ENCODE data around the gene CLTC.

DNA sequence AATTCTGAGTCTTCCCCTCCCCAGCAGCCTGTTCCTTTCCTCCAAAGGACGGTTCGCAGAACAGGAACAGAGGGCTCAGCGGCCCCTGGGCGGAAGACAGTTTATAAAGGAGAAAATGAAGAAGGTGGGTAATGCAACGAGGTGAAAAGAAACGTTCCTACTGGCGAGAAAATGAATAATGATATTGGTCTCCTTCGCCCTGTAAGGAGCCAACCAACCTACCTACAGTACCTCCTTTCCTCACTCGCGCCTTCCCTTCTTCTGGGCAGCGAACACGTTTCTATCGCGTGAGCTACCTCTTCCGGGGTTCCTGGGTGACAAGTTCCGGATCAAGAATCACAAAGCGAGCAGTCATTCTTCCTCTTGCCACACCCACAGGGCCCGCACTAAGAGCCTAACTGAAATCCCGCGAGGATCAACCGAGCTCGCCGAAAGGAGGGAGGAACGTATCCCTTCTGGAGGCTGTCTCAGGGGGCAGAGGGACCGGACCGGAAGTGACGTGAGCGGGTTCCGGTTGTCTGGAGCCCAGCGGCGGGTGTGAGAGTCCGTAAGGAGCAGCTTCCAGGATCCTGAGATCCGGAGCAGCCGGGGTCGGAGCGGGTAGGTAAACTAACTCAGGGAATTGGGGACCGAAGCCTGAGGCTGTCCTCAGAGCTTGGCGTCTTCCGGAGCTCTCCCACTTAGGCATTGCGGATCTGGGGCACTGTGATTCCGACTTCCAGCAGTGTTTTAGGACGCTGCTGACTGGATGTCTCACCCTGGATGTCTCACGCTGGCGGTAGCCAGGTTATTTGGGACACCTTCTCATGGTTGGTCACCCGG lies 87.7 kb downstream of the CLTC start, which contains the start of the genes PTRH2 and VMP1:
- TF ChIP-seq CTCF (conservative IDR thresholded peaks at IDR 0.05; ENCODE audit: low read length), result no peak
- no peak for TF ChIP-seq EZH2phosphoT487 (IDR thresholded peaks at IDR 0.05; ENCODE audit: borderline replicate concordance)

Measured in Loucy (cell line).